GM23338 (cell line): Measurements from ENCODE around the gene TLR3. TPM values are rescaled to one million over a fixed set of nuclear protein-coding genes. Genes with fewer than 3 reads are reported as not detected.

Experiments
- ATAC-seq: fragments of 200-7000 bp; cut with Tn5 transposase; 3 replicates; pipeline ENCODE4 v1.9.1; 2020
- DNase-seq: peaks from one replicate; pipeline ENCODE4 v3.0.0-alpha.2; 2015; ENCODE audit warnings: low spot score
- H2AFZ ChIP-seq: fragments of 200-600 bp; sonication (generic); 2 replicates; pipeline ENCODE4 v1.8.0; 2016; ENCODE audit warnings: antibody characterized with exemption, mild to moderate bottlenecking, moderate library complexity
- H3F3A ChIP-seq: fragments of 200-600 bp; sonication (generic); replicated peaks from 2 replicates; pipeline ENCODE4 v1.8.0; 2017; ENCODE audit warnings: antibody characterized with exemption, mixed run types, low read depth
- H3K27ac ChIP-seq: fragments of 200-600 bp; sonication (generic); 2 replicates; pipeline ENCODE4 v1.6.1; 2016; ENCODE audit warnings: low read depth
- H3K27me3 ChIP-seq: fragments of 200-600 bp; sonication (generic); 2 replicates; pipeline ENCODE4 v1.8.0; 2016; ENCODE audit warnings: mild to moderate bottlenecking, mixed run types, moderate library complexity; ENCODE audit not compliant: insufficient read depth
- H3K36me3 ChIP-seq: fragments of 200-600 bp; sonication (generic); 2 replicates; pipeline ENCODE4 v1.8.0; 2016; ENCODE audit warnings: mild to moderate bottlenecking; ENCODE audit not compliant: insufficient read depth
- H3K4me1 ChIP-seq: fragments of 200-600 bp; sonication (generic); 2 replicates; pipeline ENCODE4 v1.8.0; 2016; ENCODE audit warnings: mild to moderate bottlenecking, moderate library complexity; ENCODE audit not compliant: insufficient read depth
- H3K4me2 ChIP-seq: fragments of 200-600 bp; sonication (generic); 2 replicates; pipeline ENCODE4 v1.7.1; 2017; ENCODE audit warnings: mixed run types
- H3K4me3 ChIP-seq: fragments of 200-600 bp; sonication (generic); 2 replicates; pipeline ENCODE4 v1.6.1; 2016; ENCODE audit warnings: mixed run types
- H3K79me2 ChIP-seq: fragments of 200-600 bp; sonication (generic); replicated peaks from 2 replicates; pipeline ENCODE4 v1.8.0; 2017; ENCODE audit warnings: mild to moderate bottlenecking; ENCODE audit not compliant: insufficient read depth
- H3K9me2 ChIP-seq: fragments of 200-600 bp; sonication (generic); 2 replicates; pipeline ENCODE4 v1.8.0; 2017; ENCODE audit not compliant: insufficient read depth
- H4K20me1 ChIP-seq: fragments of 200-600 bp; sonication (generic); replicated peaks from 2 replicates; pipeline ENCODE4 v1.8.0; 2017; ENCODE audit warnings: mild to moderate bottlenecking; ENCODE audit not compliant: insufficient read depth
- H3K27ac Mint-ChIP-seq: 2 replicates; pipeline ENCODE4 v1.8.0; 2020; ENCODE audit warnings: inconsistent platforms, mild to moderate bottlenecking, moderate library complexity, mixed read lengths
- H3K27me3 Mint-ChIP-seq: 3 replicates; pipeline ENCODE4 v1.8.0; 2022; ENCODE audit warnings: low read depth, mild to moderate bottlenecking, moderate library complexity, mixed read lengths, inconsistent platforms; ENCODE audit not compliant: insufficient read depth, poor library complexity
- H3K36me3 Mint-ChIP-seq: 3 replicates; pipeline ENCODE4 v1.8.0; 2021; ENCODE audit warnings: low read depth, mild to moderate bottlenecking, inconsistent platforms, moderate library complexity, mixed read lengths
- H3K4me1 Mint-ChIP-seq: 3 replicates; pipeline ENCODE4 v1.8.0; 2020; ENCODE audit warnings: mild to moderate bottlenecking, inconsistent platforms, mixed read lengths
- H3K4me3 Mint-ChIP-seq: 3 replicates; pipeline ENCODE4 v1.8.0; 2021; ENCODE audit warnings: moderate library complexity, mild to moderate bottlenecking, inconsistent platforms, mixed read lengths
- H3K9me3 Mint-ChIP-seq: 3 replicates; pipeline ENCODE4 v1.8.0; 2020; ENCODE audit warnings: moderate library complexity, mild to moderate bottlenecking, inconsistent platforms, mixed read lengths
- CREB1 ChIP-seq: fragments of 250-450 bp; sonication (Bioruptor Pico); IDR thresholded peaks from 2 replicates; pipeline ENCODE4 v1.5.0; 2020; ENCODE audit warnings: low read depth, mild to moderate bottlenecking, moderate library complexity
- CTCF ChIP-seq, 2 experiments: fragments of 200-600 bp in 1 of 2; sonication (generic) in 1 of 2; conservative IDR thresholded peaks; 2 replicates each; pipeline versions ENCODE4 v1.5.1 to v1.6.1; 2016 to 2017; ENCODE audit warnings: antibody characterized with exemption in 2 of 2, low read depth in 2 of 2, mild to moderate bottlenecking in 2 of 2, moderate library complexity in 1 of 2
- ETS1 ChIP-seq: IDR thresholded peaks from 2 replicates; pipeline ENCODE4 v1.6.1; 2016; ENCODE audit warnings: antibody characterized with exemption
- EZH2 ChIP-seq: fragments of 200-600 bp; sonication (generic); IDR thresholded peaks from one replicate; pipeline ENCODE4 v1.8.0; 2017; ENCODE audit warnings: antibody characterized with exemption, mild to moderate bottlenecking, low read depth; ENCODE audit not compliant: unreplicated experiment
- EZH2phosphoT487 ChIP-seq: fragments of 200-600 bp; sonication (generic); IDR thresholded peaks from one replicate; pipeline ENCODE4 v1.8.1; 2018; ENCODE audit warnings: antibody characterized with exemption; ENCODE audit not compliant: unreplicated experiment
- JUNB ChIP-seq: IDR thresholded peaks from one replicate; pipeline ENCODE4 v1.6.1; 2016; ENCODE audit warnings: antibody characterized with exemption; ENCODE audit not compliant: unreplicated experiment
- NANOG ChIP-seq: IDR thresholded peaks from 2 replicates; pipeline ENCODE4 v1.6.1; 2016; ENCODE audit warnings: antibody characterized with exemption, borderline replicate concordance
- POLR2AphosphoS5 ChIP-seq: IDR thresholded peaks from 2 replicates; pipeline ENCODE4 v1.6.1; 2016; ENCODE audit warnings: antibody characterized with exemption, low read depth
- REST ChIP-seq: IDR thresholded peaks from one replicate; pipeline ENCODE4 v1.6.1; 2018; ENCODE audit warnings: antibody characterized with exemption; ENCODE audit not compliant: unreplicated experiment
- STAT1 ChIP-seq: IDR thresholded peaks from one replicate; pipeline ENCODE4 v1.6.1; 2016; ENCODE audit warnings: antibody characterized with exemption; ENCODE audit not compliant: unreplicated experiment
- ZNF114 ChIP-seq: fragments of 250-450 bp; sonication (Bioruptor Pico); IDR thresholded peaks from 2 replicates; pipeline ENCODE4 v1.5.0; 2020; ENCODE audit warnings: mild to moderate bottlenecking, moderate library complexity
- ZNF331 ChIP-seq: fragments of 250-450 bp; sonication (Bioruptor Pico); IDR thresholded peaks from 2 replicates; pipeline ENCODE4 v1.5.0; 2020; ENCODE audit warnings: low read depth, mild to moderate bottlenecking, moderate library complexity
- ZNF462 ChIP-seq: fragments of 250-450 bp; sonication (Bioruptor Pico); IDR thresholded peaks from 2 replicates; pipeline ENCODE4 v1.5.0; 2020; ENCODE audit warnings: mild to moderate bottlenecking, moderate library complexity
- polyA plus RNA-seq: library from polyadenylated mRNA; unstranded; fragments of >200 nt; fragmentation: Nextera tagmentation; extraction: Ambion mirVana; gene quantifications from 2 replicates; pipeline ENCODE4 v1.2.1, GENCODE V29; 2016
- total RNA-seq: library from RNA; depleted of rRNA; stranded (reverse); fragments of >200 nt; shearing (Covaris generic); gene quantifications from 2 replicates; pipeline ENCODE4 v1.2.3, GENCODE V29; 2014

Gene TLR3
- total and polyA plus RNA-seq, 2 experiments from 2014 or later: 0.32 to 0.38 TPM

GRCh38 chr4:186079694-186080093, 10.7 kb downstream of the TLR3 start:
- TF ChIP-seq EZH2: no peak
- TF ChIP-seq JUNB: no peak
- TF ChIP-seq ZNF331 (CRISPR knock-in tag): no peak
- no peak for TF ChIP-seq NANOG
- no peak for TF ChIP-seq CREB1 (CRISPR knock-in tag)
- no peak for TF ChIP-seq EZH2phosphoT487
- no peak for TF ChIP-seq ETS1
- no peak for TF ChIP-seq POLR2AphosphoS5
- TF ChIP-seq ZNF462 (CRISPR knock-in tag): no peak
- TF ChIP-seq STAT1: no peak
- no peak for TF ChIP-seq ZNF114 (CRISPR knock-in tag)
- no peak for TF ChIP-seq CTCF (conservative IDR thresholded peaks at IDR 0.05; ENCODE audit: low read depth in 2 of 2)
- no peak for TF ChIP-seq REST
- Histone ChIP-seq H3K4me1 (peaks cover 11% of the 10 kb centered on the region), H3K27me3 (no peaks in the 10 kb centered on the region), H3K4me3 (no peak overlapping the region), H3K4me2 (peak overlapping the region; percentile 42; the same call in 1 of the 2 replicates), H3F3A (0 out of 2 replicates have a peak, but pooled peaks cover 8% of the 10 kb centered on the region), H3K9me2 (no peaks in the 10 kb centered on the region), H2AFZ (peak overlapping the region; percentile 81; the same call in 1 of the 2 replicates), H3K36me3 (no peaks in the 10 kb centered on the region), H3K79me2 (no peaks in the 10 kb centered on the region), H3K27ac (no peak overlapping the region), H4K20me1 (no peaks in the 10 kb centered on the region)
- ATAC-seq: peak; percentile 8; the same call in 1 of the 3 replicates
- Mint-ChIP-seq H3K27ac (peak overlapping the region; percentile 12; the same call in 1 of the 2 replicates), H3K4me1 (peaks cover 28% of the 10 kb centered on the region), H3K36me3 (peaks cover 3% of the 10 kb centered on the region; the same call in 1 of the 3 replicates), H3K9me3 (no peaks in the 10 kb centered on the region), H3K4me3 (no peak overlapping the region), H3K27me3 (peaks cover 6% of the 10 kb centered on the region)
- DNase-seq: no peak
